ENCODE measurements around the gene SV2B. TPM values are rescaled to one million over a fixed set of nuclear protein-coding genes. Genes with fewer than 3 reads are reported as not detected.

SV2B gene
- total RNA-seq, 3 donors from 2014 or later = 0.44 to 4.9 (median 2.2) TPM

DNA sequence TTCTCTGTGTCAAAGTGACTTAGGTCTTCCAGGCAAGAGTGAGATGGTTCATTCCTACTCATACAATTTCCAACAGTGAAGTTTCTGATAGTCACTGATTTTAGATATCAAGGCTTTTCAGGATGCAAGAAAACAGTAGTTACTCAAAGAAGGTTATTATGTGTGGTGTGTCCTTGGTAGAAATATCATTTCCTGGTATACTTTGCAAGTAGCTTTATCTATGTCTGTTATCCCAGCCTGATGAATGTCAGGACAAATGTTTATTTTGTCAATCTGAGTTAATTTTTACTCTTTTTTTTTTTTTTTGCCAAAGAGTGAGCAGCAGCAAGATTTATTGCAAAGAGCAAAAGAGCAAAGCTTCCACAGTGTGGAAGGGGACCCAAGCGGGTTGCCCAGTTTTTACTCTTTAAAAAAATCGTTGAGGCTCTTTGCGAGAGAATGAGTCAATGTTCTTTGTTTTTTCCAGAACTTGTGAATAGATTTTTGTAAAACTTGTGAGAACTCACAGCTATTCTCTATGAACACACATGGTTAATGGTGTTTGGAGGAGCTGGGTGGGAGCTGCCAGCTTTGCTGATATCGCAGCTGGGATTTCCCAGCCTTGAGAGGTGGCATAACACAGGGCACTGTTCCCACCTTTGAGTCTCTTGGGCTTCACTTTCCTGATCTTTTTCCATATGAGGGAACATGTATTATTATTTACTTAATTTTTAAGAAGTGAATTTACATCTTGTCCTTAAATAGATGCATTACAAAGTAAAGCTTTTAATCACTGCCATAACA, 51.9 kb downstream of the SV2B start:
- no peaks in the 10 kb centered on the region for H3K4me1 ChIP-seq
- no peak overlapping the region for H3K27ac ChIP-seq
- no peak overlapping the region for H3K4me3 ChIP-seq
- intact Hi-C loops (cut with DNase I; ENCODE audit: low total_unique reads) = no loop called here
- no peaks in the 10 kb centered on the region for H3K36me3 ChIP-seq
- H3K27me3 ChIP-seq = peaks cover 0 to 17% of the 10 kb centered on the region in 2 donors
- DNase-seq (ENCODE audit: low spot score in 2 of 2) = no peak
- TF ChIP-seq, protein P1, sequence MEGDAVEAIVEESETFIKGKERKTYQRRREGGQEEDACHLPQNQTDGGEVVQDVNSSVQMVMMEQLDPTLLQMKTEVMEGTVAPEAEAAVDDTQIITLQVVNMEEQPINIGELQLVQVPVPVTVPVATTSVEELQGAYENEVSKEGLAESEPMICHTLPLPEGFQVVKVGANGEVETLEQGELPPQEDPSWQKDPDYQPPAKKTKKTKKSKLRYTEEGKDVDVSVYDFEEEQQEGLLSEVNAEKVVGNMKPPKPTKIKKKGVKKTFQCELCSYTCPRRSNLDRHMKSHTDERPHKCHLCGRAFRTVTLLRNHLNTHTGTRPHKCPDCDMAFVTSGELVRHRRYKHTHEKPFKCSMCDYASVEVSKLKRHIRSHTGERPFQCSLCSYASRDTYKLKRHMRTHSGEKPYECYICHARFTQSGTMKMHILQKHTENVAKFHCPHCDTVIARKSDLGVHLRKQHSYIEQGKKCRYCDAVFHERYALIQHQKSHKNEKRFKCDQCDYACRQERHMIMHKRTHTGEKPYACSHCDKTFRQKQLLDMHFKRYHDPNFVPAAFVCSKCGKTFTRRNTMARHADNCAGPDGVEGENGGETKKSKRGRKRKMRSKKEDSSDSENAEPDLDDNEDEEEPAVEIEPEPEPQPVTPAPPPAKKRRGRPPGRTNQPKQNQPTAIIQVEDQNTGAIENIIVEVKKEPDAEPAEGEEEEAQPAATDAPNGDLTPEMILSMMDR (IDR thresholded peaks at IDR 0.05) = no peak
- TF ChIP-seq POLR2A (IDR thresholded peaks at IDR 0.05) = no peak
- no peak for TF ChIP-seq POLR2AphosphoS5 (IDR thresholded peaks at IDR 0.05)
- H3K9me3 ChIP-seq = no peaks in the 10 kb centered on the region

DNA sequence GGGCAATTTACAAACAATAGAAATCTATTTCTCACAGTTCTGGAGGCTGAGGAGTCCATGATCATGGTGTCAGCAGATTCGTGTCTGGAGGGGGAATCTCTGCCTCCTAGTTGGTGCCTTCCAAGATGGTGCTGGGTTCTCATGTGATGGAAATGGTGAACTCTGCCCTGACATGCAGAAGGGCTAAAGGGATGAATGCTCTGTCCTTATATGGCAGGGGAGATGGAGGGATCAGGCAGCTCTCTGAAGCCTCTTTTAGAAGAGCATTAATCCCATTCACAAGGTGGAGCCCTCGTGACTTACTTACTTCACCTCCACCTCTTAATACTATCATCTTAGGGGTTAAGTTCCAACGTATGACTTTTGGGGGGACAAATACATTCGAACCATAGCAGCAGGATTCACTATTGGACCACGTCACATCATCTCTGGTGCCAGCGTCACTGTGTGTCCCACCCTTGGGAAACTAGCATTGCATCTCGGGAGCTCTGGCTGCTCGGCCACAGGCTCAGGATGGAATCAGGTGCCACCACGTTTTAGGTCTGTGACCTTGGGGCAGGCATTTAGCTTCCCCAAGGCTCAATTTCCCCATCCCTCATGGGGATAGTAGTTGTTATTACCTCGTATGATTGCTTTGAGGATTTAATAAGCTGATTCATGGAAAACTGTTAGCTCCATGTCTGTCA, 53.0 kb downstream of the SV2B start:
- DNase-seq (ENCODE audit: low spot score in 2 of 2) = no peak
- Histone ChIP-seq H3K27ac (no peak overlapping the region), H3K4me1 (no peaks in the 10 kb centered on the region), H3K4me3 (no peak overlapping the region), H3K9me3 (no peaks in the 10 kb centered on the region), H3K36me3 (no peaks in the 10 kb centered on the region), H3K27me3 (peaks cover 0 to 11% of the 10 kb centered on the region in 2 donors)
- intact Hi-C loops (cut with DNase I; ENCODE audit: low total_unique reads) = no loop called here
- TF ChIP-seq POLR2AphosphoS5 (IDR thresholded peaks at IDR 0.05) (no peak), POLR2A (IDR thresholded peaks at IDR 0.05) (no peak)
- TF ChIP-seq, protein P1 (IDR thresholded peaks at IDR 0.05) = no peak

DNA sequence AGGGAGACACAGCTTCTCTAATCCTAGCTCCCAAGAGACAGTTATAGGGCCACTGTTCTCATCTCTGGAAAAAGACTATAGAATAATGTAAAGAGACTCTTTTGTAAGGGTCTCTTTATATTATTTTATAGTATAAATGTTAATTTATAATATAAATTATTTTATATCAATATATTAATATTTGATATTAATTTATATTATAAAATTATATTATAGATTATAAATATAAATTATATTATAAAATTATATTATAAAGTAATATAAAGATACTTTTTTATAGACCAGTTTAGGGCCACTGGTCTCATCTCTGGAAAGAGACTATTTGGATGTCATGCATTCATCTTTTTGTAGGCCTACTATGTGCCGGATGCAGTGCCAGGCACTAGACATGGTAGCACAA, 53.9 kb downstream of the SV2B start:
- Histone ChIP-seq H3K9me3 (no peaks in the 10 kb centered on the region), H3K4me1 (no peaks in the 10 kb centered on the region), H3K27me3 (peaks cover 0 to 11% of the 10 kb centered on the region in 2 donors), H3K36me3 (no peaks in the 10 kb centered on the region), H3K27ac (no peak overlapping the region), H3K4me3 (no peak overlapping the region)
- DNase-seq (ENCODE audit: low spot score in 2 of 2) = no peak
- intact Hi-C loops (cut with DNase I; ENCODE audit: low total_unique reads) = no loop called here
- TF ChIP-seq POLR2A (IDR thresholded peaks at IDR 0.05) (no peak), POLR2AphosphoS5 (IDR thresholded peaks at IDR 0.05) (no peak)
- TF ChIP-seq, protein P1 (IDR thresholded peaks at IDR 0.05) = no peak

DNA sequence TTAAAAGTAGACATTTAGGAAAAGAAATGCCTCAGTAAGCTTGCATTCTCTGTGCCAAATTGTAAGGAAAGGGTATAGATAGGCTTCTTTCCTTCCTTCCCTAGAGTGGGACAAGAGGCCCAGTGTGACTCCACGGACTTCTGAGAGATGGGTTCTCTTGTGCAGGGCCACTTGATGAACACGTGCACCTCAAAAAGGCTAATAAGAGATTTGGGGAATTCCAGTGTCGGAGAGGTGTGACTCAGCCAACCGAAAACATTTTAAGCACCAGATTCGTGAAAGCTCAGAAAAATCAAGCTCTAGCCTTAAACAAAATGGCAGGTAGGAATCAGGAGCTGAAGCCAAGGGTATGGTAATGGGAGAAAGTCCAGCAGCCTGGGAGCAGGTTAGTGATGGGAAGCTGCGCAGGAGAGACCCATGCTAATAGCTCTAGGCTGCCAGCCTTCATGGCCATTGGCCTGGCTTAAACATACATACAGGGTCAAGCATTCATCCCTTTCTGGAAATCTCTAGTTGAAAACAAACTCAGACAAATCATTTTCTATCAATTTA, 56.2 kb downstream of the SV2B start:
- Histone ChIP-seq H3K36me3 (no peaks in the 10 kb centered on the region), H3K4me3 (no peak overlapping the region), H3K27ac (no peak overlapping the region), H3K9me3 (no peaks in the 10 kb centered on the region), H3K4me1 (no peaks in the 10 kb centered on the region), H3K27me3 (peaks cover 0 to 11% of the 10 kb centered on the region in 2 donors)
- no peak for DNase-seq (ENCODE audit: low spot score in 2 of 2)
- intact Hi-C loops (cut with DNase I; ENCODE audit: low total_unique reads) = no loop called here
- TF ChIP-seq, protein P1 (IDR thresholded peaks at IDR 0.05) = no peak
- TF ChIP-seq POLR2A (IDR thresholded peaks at IDR 0.05) (no peak), POLR2AphosphoS5 (IDR thresholded peaks at IDR 0.05) (no peak)

Data from breast epithelium (tissue), 4 donors.